Type B pancreatic cell (in vitro differentiated cells): Measurements from ENCODE around the gene POLE. TPM values are rescaled to one million over a fixed set of nuclear protein-coding genes. Genes with fewer than 3 reads are reported as not detected.
A peak's percentile ranks its signal among the peaks of the same experiment; 100 is the strongest.

Source experiments
- DNase-seq: peaks from one replicate; pipeline ENCODE4 v3.0.0; 2021; ENCODE audit warnings: mixed read lengths; ENCODE audit not compliant: unreplicated experiment; ENCODE audit errors: extremely low spot score
- H3K27ac Mint-ChIP-seq: 2 replicates; pipeline ENCODE4 v1.8.0; 2021; ENCODE audit warnings: mild to moderate bottlenecking, mixed read lengths
- H3K27me3 Mint-ChIP-seq: 2 replicates; pipeline ENCODE4 v1.8.0; 2021; ENCODE audit warnings: mixed read lengths
- H3K36me3 Mint-ChIP-seq: 2 replicates; pipeline ENCODE4 v1.8.0; 2021; ENCODE audit warnings: mixed read lengths
- H3K4me1 Mint-ChIP-seq: one replicate; pipeline ENCODE4 v1.8.0; 2021; ENCODE audit warnings: mixed read lengths; ENCODE audit not compliant: unreplicated experiment
- H3K4me3 Mint-ChIP-seq: 2 replicates; pipeline ENCODE4 v1.8.0; 2021; ENCODE audit warnings: mild to moderate bottlenecking, mixed read lengths
- H3K9me3 Mint-ChIP-seq: 2 replicates; pipeline ENCODE4 v1.8.0; 2021; ENCODE audit warnings: mixed read lengths
- total RNA-seq: library from RNA; stranded (reverse); gene quantifications from 2 replicates; pipeline ENCODE4 v1.2.1, GENCODE V29; 2021; ENCODE audit warnings: low replicate concordance
- TF ChIP-seq, protein P1 (sequence below): fragments of 200-600 bp; sonication (generic); conservative IDR thresholded peaks from 2 replicates; pipeline ENCODE4 v1.5.0; 2021; ENCODE audit warnings: antibody characterized with exemption, mild to moderate bottlenecking

POLE gene
- total RNA-seq, 1 donor from 2014 or later, result 113 TPM

DNA sequence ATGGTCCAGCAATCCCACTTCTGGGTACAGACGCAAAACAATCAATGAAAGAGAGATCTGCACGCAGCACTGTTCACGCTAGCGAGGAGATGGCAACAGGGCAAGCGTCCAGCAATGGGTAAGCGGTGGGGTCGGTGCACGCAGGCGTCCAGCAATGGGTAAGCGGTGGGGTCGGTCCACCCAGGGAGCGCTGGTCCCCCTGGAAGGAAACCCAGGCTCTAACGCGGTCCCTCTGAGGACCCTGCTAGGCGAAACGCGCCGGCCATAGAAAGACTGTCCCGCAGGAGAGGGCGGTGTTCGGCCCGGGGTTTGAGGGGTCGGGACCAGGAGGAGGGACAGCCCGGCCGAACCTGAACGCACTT is 22.9 kb upstream of the POLE start:
- peaks cover 5% of the 10 kb centered on the region for H3K4me1 Mint-ChIP-seq

DNA sequence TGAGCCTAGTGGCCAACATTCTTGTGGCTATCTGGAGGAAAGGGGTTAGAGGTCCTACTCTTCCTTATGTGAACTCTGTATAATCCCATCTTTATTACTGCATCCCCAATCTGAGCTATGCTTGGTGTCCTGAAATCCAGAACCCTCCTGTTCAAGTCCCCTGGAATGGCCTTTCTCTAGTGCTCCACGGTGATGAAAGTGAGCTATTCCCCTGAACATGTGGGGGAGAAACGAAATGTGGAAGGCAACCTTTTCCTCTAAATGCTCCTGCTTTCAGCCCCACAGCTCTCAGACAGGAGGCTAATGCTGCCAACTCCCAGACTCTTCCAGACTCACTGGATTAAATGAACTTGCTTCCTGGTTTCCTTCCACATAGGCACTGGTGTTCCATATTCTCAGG is 21.0 kb upstream of the POLE start:
- H3K36me3 Mint-ChIP-seq, result peaks cover 16% of the 10 kb centered on the region
- no peak overlapping the region for H3K4me3 Mint-ChIP-seq
- H3K9me3 Mint-ChIP-seq, result no peaks in the 10 kb centered on the region
- no peak overlapping the region for H3K27ac Mint-ChIP-seq
- DNase-seq, result no peak
- H3K4me1 Mint-ChIP-seq, result peaks cover 5% of the 10 kb centered on the region
- TF ChIP-seq, protein P1, sequence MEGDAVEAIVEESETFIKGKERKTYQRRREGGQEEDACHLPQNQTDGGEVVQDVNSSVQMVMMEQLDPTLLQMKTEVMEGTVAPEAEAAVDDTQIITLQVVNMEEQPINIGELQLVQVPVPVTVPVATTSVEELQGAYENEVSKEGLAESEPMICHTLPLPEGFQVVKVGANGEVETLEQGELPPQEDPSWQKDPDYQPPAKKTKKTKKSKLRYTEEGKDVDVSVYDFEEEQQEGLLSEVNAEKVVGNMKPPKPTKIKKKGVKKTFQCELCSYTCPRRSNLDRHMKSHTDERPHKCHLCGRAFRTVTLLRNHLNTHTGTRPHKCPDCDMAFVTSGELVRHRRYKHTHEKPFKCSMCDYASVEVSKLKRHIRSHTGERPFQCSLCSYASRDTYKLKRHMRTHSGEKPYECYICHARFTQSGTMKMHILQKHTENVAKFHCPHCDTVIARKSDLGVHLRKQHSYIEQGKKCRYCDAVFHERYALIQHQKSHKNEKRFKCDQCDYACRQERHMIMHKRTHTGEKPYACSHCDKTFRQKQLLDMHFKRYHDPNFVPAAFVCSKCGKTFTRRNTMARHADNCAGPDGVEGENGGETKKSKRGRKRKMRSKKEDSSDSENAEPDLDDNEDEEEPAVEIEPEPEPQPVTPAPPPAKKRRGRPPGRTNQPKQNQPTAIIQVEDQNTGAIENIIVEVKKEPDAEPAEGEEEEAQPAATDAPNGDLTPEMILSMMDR, result no peak
- no peaks in the 10 kb centered on the region for H3K27me3 Mint-ChIP-seq

More for the DNA sequence above, 22.9 kb upstream of the POLE start:
- Mint-ChIP-seq H3K27me3 (no peaks in the 10 kb centered on the region), H3K9me3 (no peaks in the 10 kb centered on the region), H3K4me3 (peak overlapping the region; percentile 97), H3K36me3 (peaks cover 13% of the 10 kb centered on the region), H3K27ac (peak overlapping the region; percentile 95)
- TF ChIP-seq, protein P1, result no peak
- no peak for DNase-seq

DNA sequence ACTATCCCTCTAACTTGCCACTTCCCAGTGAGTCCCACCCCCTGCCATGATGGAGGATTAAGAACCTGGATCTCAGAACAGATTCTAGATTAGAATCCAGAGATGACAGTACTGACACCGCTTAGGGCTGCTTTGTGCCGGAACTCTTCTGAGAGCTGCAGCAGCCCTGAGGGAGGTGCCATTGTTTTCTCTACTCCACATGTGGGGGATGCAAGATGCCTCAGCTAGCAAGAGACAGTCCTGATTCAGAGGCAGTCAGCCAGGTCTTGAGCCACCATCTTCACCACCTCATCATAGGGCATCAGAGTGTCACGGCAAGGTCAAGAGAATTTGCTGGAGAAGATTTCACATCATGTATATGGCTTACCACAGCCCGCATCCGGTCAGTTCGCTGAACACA is 20.1 kb upstream of the POLE start:
- Mint-ChIP-seq H3K27ac (no peak overlapping the region), H3K4me1 (peaks cover 5% of the 10 kb centered on the region), H3K9me3 (no peaks in the 10 kb centered on the region), H3K36me3 (peaks cover 16% of the 10 kb centered on the region), H3K4me3 (peak overlapping the region; percentile 24), H3K27me3 (no peaks in the 10 kb centered on the region)
- TF ChIP-seq, protein P1, result no peak
- DNase-seq, result no peak

DNA sequence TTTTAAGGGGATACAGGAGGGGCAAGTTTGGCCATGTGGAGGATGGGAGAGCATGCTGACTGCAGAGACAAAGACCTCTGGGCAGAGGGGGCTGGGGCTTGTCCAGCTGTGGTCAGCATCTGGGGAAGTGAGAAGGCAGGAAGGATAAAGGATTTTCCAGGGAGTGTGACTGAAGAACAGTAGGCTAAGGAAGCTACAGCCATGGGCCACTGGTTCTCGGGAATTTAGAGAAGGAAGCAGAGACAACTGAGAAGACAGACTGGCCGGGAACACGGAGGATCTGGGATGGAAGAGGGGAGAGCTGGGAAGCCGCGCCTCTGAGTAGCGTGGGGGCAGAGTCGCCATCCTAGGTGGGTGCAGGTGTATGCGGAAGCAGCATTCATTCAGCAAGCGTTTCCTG is 16.5 kb upstream of the POLE start:
- TF ChIP-seq, protein P1, result no peak
- no peak for DNase-seq
- H3K36me3 Mint-ChIP-seq, result peaks cover 24% of the 10 kb centered on the region
- H3K9me3 Mint-ChIP-seq, result no peaks in the 10 kb centered on the region
- H3K4me1 Mint-ChIP-seq, result no peaks in the 10 kb centered on the region
- peak overlapping the region; percentile 20 for H3K4me3 Mint-ChIP-seq
- H3K27ac Mint-ChIP-seq, result peak overlapping the region; percentile 63
- no peaks in the 10 kb centered on the region for H3K27me3 Mint-ChIP-seq

DNA sequence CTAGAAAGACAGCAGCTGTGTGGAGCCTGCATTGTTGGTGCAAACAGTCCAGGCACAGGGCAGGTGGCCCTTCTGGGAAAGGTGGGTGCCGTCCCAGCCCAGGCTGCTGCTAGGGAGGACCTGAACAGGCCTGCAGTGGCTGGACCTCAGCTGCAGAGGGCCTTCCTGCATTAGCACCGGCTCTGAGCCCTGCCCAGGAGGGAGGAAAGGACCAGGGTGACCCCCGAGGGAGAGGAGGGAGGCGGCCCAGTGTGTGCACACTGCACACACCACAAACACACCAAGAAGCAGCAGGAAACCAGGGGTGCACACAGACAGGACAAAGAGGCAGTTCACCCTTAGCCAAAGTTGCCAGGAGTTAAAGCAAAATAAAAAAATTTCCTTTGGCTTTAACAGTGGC is 15.5 kb upstream of the POLE start:
- H3K4me3 Mint-ChIP-seq, result no peak overlapping the region
- H3K9me3 Mint-ChIP-seq, result no peaks in the 10 kb centered on the region
- H3K4me1 Mint-ChIP-seq, result no peaks in the 10 kb centered on the region
- TF ChIP-seq, protein P1, result no peak
- no peaks in the 10 kb centered on the region for H3K27me3 Mint-ChIP-seq
- peaks cover 23% of the 10 kb centered on the region for H3K36me3 Mint-ChIP-seq
- DNase-seq, result no peak
- H3K27ac Mint-ChIP-seq, result no peak overlapping the region

DNA sequence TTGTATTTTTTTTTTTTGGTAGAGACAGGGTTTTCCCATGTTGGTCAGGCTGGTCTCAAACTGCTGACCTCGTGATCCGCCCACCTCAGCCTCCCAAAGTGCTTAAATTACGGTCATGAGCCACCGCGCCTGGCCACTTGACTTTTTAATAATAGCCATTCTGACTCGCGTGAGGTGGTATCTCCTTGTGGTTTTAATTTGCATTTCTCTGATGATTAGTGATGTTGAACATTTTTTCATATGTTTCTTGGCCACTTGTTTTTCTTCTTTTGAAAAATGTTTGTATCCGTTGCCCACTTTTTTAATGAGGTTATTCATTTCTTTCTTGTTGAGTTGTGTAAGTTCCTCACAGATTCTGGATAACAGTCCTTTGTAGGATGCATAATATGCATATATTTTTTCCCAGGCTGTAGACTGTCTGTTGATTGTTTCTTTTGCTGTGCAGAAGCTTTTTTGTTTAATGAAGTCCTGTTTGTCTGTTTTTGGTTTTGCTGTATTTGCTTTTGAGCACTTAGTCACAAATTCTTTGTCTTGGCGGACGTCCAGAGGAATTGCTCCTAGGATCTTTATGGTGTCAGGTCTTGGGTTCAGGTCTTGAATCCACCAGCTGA is 13.2 kb upstream of the POLE start:
- no peaks in the 10 kb centered on the region for H3K9me3 Mint-ChIP-seq
- no peaks in the 10 kb centered on the region for H3K4me1 Mint-ChIP-seq
- H3K4me3 Mint-ChIP-seq, result no peak overlapping the region
- peaks cover 22% of the 10 kb centered on the region for H3K36me3 Mint-ChIP-seq
- DNase-seq, result no peak
- H3K27ac Mint-ChIP-seq, result no peak overlapping the region
- TF ChIP-seq, protein P1, result no peak
- no peaks in the 10 kb centered on the region for H3K27me3 Mint-ChIP-seq
